ENCODE results near the gene RIPK1. TPM values are rescaled to one million over a fixed set of nuclear protein-coding genes. Genes with fewer than 3 reads are reported as not detected.

RIPK1 gene
- total and polyA plus RNA-seq, 10 of the 15 experiments (the other 5 are each of a cell fraction or from before 2014, with no cell fraction given) = 1.6 to 11.2 (median 6.3) TPM

GRCh38 chr6:3118353-3119039 lies 50.2 kb downstream of the RIPK1 start, which contains the start of gene BPHL (continued):
- no peak for TF ChIP-seq ZBTB40 (IDR thresholded peaks at IDR 0.05; ENCODE audit: borderline replicate concordance)
- TF ChIP-seq TBL1XR1 (IDR thresholded peaks at IDR 0.05; ENCODE audit: low read depth, low read length) = no peak
- no peak for TF ChIP-seq SIN3A (IDR thresholded peaks at IDR 0.05; ENCODE audit: low read depth, low read length)
- no peak for TF ChIP-seq SPI1 (IDR thresholded peaks at IDR 0.05; ENCODE audit: borderline replicate concordance, insufficient read depth, low read depth, low read length)
- no peak for TF ChIP-seq EP300 (IDR thresholded peaks at IDR 0.05; ENCODE audit: borderline replicate concordance in 1 of 2, control insufficient read depth in 1 of 2, low read depth in 2 of 2, low read length in 2 of 2)
- TF ChIP-seq MLLT1 (IDR thresholded peaks at IDR 0.05) = no peak
- TF ChIP-seq MTA3 (IDR thresholded peaks at IDR 0.05; ENCODE audit: borderline replicate concordance, low read length) = no peak
- no peak for TF ChIP-seq USF1 (IDR thresholded peaks at IDR 0.05; ENCODE audit: borderline replicate concordance, extremely low read length, insufficient read depth, low read depth, low read length)
- no peak for TF ChIP-seq BMI1 (IDR thresholded peaks at IDR 0.05; ENCODE audit: borderline replicate concordance)
- TF ChIP-seq GABPA (IDR thresholded peaks at IDR 0.05; ENCODE audit: low read depth) = no peak
- TF ChIP-seq ASH2L (IDR thresholded peaks at IDR 0.05; ENCODE audit: borderline replicate concordance, low read depth) = no peak
- no peak for TF ChIP-seq E4F1 (IDR thresholded peaks at IDR 0.05; ENCODE audit: borderline replicate concordance, partially characterized antibody)
- no peak for TF ChIP-seq TCF7 (IDR thresholded peaks at IDR 0.05; ENCODE audit: borderline replicate concordance)
- TF ChIP-seq SUZ12 (IDR thresholded peaks at IDR 0.05; ENCODE audit: unreplicated experiment) = no peak
- no peak for TF ChIP-seq FOXM1 (IDR thresholded peaks at IDR 0.05; ENCODE audit: low read depth, low read length)
- no peak for TF ChIP-seq ZBED1 (IDR thresholded peaks at IDR 0.05; ENCODE audit: borderline replicate concordance)

Data from GM12878 (cell line).